ENCODE measurements around the gene MYRFL. TPM values are rescaled to one million over a fixed set of nuclear protein-coding genes. Genes with fewer than 3 reads are reported as not detected.

MYRFL gene
- total RNA-seq, 1 donor from 2014 or later, result 0.14 TPM

- H3K27me3 ChIP-seq (ENCODE audit: low read depth), result no peaks in the 10 kb centered on the region
- H3K36me3 ChIP-seq, result no peaks in the 10 kb centered on the region
- no peaks in the 10 kb centered on the region for H3K4me1 ChIP-seq
- no peak overlapping the region for H3K27ac ChIP-seq (replicated peaks)
- intact Hi-C loops (cut with micrococcal nuclease), result no loop called here
- no peak overlapping the region for H3K4me3 ChIP-seq
- H3K9me3 ChIP-seq (replicated peaks), result no peaks in the 10 kb centered on the region
- no peak for TF ChIP-seq CTCF (IDR thresholded peaks at IDR 0.05; ENCODE audit: borderline replicate concordance)
- DNase-seq, result no peak
Measured at GRCh38 chr12:69921831-69922230, 96.8 kb downstream of the MYRFL start.

GRCh38 chr12:69922999-69923398 lies 98.0 kb downstream of the MYRFL start:
- Histone ChIP-seq H3K36me3 (no peaks in the 10 kb centered on the region), H3K9me3 (replicated peaks) (no peaks in the 10 kb centered on the region), H3K27me3 (ENCODE audit: low read depth) (no peaks in the 10 kb centered on the region), H3K4me3 (no peak overlapping the region), H3K4me1 (no peaks in the 10 kb centered on the region), H3K27ac (replicated peaks) (no peak overlapping the region)
- intact Hi-C loops (cut with micrococcal nuclease), result no loop called here
- DNase-seq, result no peak
- TF ChIP-seq CTCF (IDR thresholded peaks at IDR 0.05; ENCODE audit: borderline replicate concordance), result no peak

DNA sequence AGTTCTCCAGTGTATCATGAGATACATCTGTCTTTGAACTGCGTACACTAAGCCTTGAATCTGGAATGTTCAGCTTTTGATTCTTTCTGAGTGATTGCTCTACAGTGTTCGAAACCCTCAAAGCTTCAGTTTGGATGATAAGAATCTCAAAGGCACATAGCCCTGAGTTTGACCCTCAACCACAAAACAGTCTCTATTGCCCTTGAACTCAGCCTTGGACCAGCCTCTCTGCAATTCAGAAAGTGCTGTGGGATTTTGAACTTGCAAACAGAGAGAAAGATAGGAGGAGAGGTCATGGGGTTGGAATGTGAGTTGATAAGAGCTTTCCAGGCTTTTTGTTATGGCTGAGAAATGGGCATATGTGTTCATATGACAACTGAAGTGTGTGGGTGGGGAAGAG lies 100.3 kb downstream of the MYRFL start:
- H3K4me3 ChIP-seq, result no peak overlapping the region
- no peak overlapping the region for H3K27ac ChIP-seq (replicated peaks)
- intact Hi-C loops (cut with micrococcal nuclease), result no loop called here
- no peak for DNase-seq
- H3K36me3 ChIP-seq, result no peaks in the 10 kb centered on the region
- no peaks in the 10 kb centered on the region for H3K9me3 ChIP-seq (replicated peaks)
- H3K4me1 ChIP-seq, result no peaks in the 10 kb centered on the region
- TF ChIP-seq CTCF (IDR thresholded peaks at IDR 0.05; ENCODE audit: borderline replicate concordance), result no peak
- no peaks in the 10 kb centered on the region for H3K27me3 ChIP-seq (ENCODE audit: low read depth)

DNA sequence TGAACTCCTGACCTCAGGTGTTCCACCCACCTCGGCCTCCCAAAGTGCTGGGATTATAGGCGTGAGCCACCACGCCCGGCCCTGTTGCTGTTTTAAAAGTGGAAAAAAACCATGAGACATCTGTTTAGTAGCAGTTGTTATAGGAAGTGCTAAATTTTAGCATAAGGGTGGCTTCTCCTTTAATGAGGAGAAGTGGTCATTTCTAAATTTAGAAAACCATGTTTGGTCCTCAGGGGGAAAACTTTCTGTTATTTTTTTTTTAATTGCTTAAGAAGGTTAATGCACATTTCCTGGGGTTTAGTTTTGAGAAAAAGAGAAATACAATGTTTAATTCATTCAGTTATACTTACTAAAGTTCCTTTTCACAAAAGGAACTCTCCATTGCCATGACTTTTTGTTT lies 102.1 kb downstream of the MYRFL start:
- no peak for TF ChIP-seq CTCF (IDR thresholded peaks at IDR 0.05; ENCODE audit: borderline replicate concordance)
- no peak for DNase-seq
- no peak overlapping the region for H3K27ac ChIP-seq (replicated peaks)
- no peaks in the 10 kb centered on the region for H3K36me3 ChIP-seq
- no peaks in the 10 kb centered on the region for H3K9me3 ChIP-seq (replicated peaks)
- H3K27me3 ChIP-seq (ENCODE audit: low read depth), result no peaks in the 10 kb centered on the region
- intact Hi-C loops (cut with micrococcal nuclease), result no loop called here
- no peak overlapping the region for H3K4me3 ChIP-seq
- H3K4me1 ChIP-seq, result no peaks in the 10 kb centered on the region

GRCh38 chr12:69929125-69929524 lies 104.1 kb downstream of the MYRFL start:
- Histone ChIP-seq H3K4me3 (no peak overlapping the region), H3K4me1 (no peaks in the 10 kb centered on the region), H3K9me3 (replicated peaks) (no peaks in the 10 kb centered on the region), H3K27ac (replicated peaks) (no peak overlapping the region), H3K36me3 (no peaks in the 10 kb centered on the region), H3K27me3 (ENCODE audit: low read depth) (no peaks in the 10 kb centered on the region)
- DNase-seq, result no peak
- intact Hi-C loops (cut with micrococcal nuclease), result no loop called here
- TF ChIP-seq CTCF (IDR thresholded peaks at IDR 0.05; ENCODE audit: borderline replicate concordance), result no peak

- intact Hi-C loops (cut with micrococcal nuclease), result no loop called here
Measured at GRCh38 chr12:69929531-69929930, 104.5 kb downstream of the MYRFL start.

More at GRCh38 chr12:69929531-69929930, 104.5 kb downstream of the MYRFL start:
- H3K4me1 ChIP-seq, result no peaks in the 10 kb centered on the region
- H3K9me3 ChIP-seq (replicated peaks), result no peaks in the 10 kb centered on the region
- DNase-seq, result no peak
- H3K27ac ChIP-seq (replicated peaks), result no peak overlapping the region
- no peak overlapping the region for H3K4me3 ChIP-seq
- no peaks in the 10 kb centered on the region for H3K36me3 ChIP-seq
- H3K27me3 ChIP-seq (ENCODE audit: low read depth), result no peaks in the 10 kb centered on the region
- TF ChIP-seq CTCF (IDR thresholded peaks at IDR 0.05; ENCODE audit: borderline replicate concordance), result no peak

All from left ventricle myocardium inferior (tissue), 1 donor.